DMS114 treated with DMSO at 0.1 percent for 48 hours (cell line): Measurements from ENCODE around the gene ACSS1.
"Not testable (repeated sequence)": the region's sequence is repeated elsewhere in the genome, so short reads cannot be mapped to it uniquely, and the experiment has no call there.

ENCODE experiments used
- DNase-seq: peaks from one replicate; lab custom pipeline; 2025; ENCODE audit not compliant: unreplicated experiment; lab: John Stamatoyannopoulos, UW

ACSS1 gene

GRCh38 chr20:25014816-25015215 is 43.1 kb downstream of the ACSS1 start:
- no peak for DNase-seq

- no peak for DNase-seq
These were observed 44.2 kb downstream of the ACSS1 start for GRCh38 chr20:25013478-25014380.

- no peak for DNase-seq
These were observed 45.2 kb downstream of the ACSS1 start for GRCh38 chr20:25012616-25013189.

GRCh38 chr20:25011831-25012241 is 46.1 kb downstream of the ACSS1 start:
- no peak for DNase-seq

GRCh38 chr20:25011261-25011660 is 46.7 kb downstream of the ACSS1 start:
- no peak for DNase-seq

- no peak for DNase-seq
These were observed 48.5 kb downstream of the ACSS1 start for GRCh38 chr20:25009218-25010145.

GRCh38 chr20:25008388-25009217 is 49.3 kb downstream of the ACSS1 start:
- no peak for DNase-seq

GRCh38 chr20:25007491-25008305 is 50.2 kb downstream of the ACSS1 start:
- DNase-seq = no peak

GRCh38 chr20:25006431-25007167 is 51.3 kb downstream of the ACSS1 start:
- no peak for DNase-seq

GRCh38 chr20:25005661-25006060 is 52.3 kb downstream of the ACSS1 start:
- no peak for DNase-seq

- no peak for DNase-seq
These were observed 52.7 kb downstream of the ACSS1 start for GRCh38 chr20:25005220-25005619.

GRCh38 chr20:25003002-25003401 is 54.9 kb downstream of the ACSS1 start:
- DNase-seq = no peak

- not testable (repeated sequence) for DNase-seq
These were observed 56.6 kb downstream of the ACSS1 start for GRCh38 chr20:25001323-25001722.

GRCh38 chr20:25000268-25000801 is 57.6 kb downstream of the ACSS1 start:
- DNase-seq = no peak

GRCh38 chr20:24999568-24999967 is 58.4 kb downstream of the ACSS1 start:
- no peak for DNase-seq

GRCh38 chr20:24998631-24999445 is 59.1 kb downstream of the ACSS1 start:
- DNase-seq = no peak

- DNase-seq = no peak
These were observed 59.8 kb downstream of the ACSS1 start for GRCh38 chr20:24998121-24998520.
